ENCODE measurements around the gene FRMD5.

- TF ChIP-seq, protein P1, sequence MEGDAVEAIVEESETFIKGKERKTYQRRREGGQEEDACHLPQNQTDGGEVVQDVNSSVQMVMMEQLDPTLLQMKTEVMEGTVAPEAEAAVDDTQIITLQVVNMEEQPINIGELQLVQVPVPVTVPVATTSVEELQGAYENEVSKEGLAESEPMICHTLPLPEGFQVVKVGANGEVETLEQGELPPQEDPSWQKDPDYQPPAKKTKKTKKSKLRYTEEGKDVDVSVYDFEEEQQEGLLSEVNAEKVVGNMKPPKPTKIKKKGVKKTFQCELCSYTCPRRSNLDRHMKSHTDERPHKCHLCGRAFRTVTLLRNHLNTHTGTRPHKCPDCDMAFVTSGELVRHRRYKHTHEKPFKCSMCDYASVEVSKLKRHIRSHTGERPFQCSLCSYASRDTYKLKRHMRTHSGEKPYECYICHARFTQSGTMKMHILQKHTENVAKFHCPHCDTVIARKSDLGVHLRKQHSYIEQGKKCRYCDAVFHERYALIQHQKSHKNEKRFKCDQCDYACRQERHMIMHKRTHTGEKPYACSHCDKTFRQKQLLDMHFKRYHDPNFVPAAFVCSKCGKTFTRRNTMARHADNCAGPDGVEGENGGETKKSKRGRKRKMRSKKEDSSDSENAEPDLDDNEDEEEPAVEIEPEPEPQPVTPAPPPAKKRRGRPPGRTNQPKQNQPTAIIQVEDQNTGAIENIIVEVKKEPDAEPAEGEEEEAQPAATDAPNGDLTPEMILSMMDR (IDR thresholded peaks at IDR 0.05): no peak
- no peak for TF ChIP-seq POLR2A (IDR thresholded peaks at IDR 0.05)
Measured at GRCh38 chr15:43968551-43968950, 226.5 kb downstream of the FRMD5 start.

All from lower leg skin (tissue), 3 donors.